Measurements from ENCODE around the gene CC2D2A. TPM values are rescaled to one million over a fixed set of nuclear protein-coding genes. Genes with fewer than 3 reads are reported as not detected.

The CC2D2A gene
- total and polyA plus RNA-seq, 9 of the 15 experiments (the other 6 are each of a cell fraction or from before 2014, with no cell fraction given), result 0.36 to 2.5 (median 1.6) TPM

GRCh38 chr4:15562114-15562513, 92.4 kb downstream of the CC2D2A start (continued):
- TF ChIP-seq TFAM (CRISPR knock-in tag; conservative IDR thresholded peaks at IDR 0.05) (no peak), ZC3H4 (CRISPR knock-in tag; IDR thresholded peaks at IDR 0.05; ENCODE audit: borderline replicate concordance) (no peak)

- Histone ChIP-seq H3K9ac (ENCODE audit: insufficient read depth in 1 of 2, low read depth in 2 of 2, low read length in 2 of 2) (no peak overlapping the region), H3K9me1 (ENCODE audit: control insufficient read depth, insufficient read depth, low read length) (no peaks in the 10 kb centered on the region), H3K27ac (ENCODE audit: extremely low read depth, low read depth, low read length) (no peak overlapping the region), H2AFZ (ENCODE audit: low read depth, low read length) (no peak overlapping the region), H3K4me3 (no peak overlapping the region), H3K9me3 (replicated peaks; ENCODE audit: control insufficient read depth, insufficient read depth, low read depth, low read length) (no peaks in the 10 kb centered on the region), H3K27me3 (ENCODE audit: control insufficient read depth in 2 of 2, insufficient read depth in 2 of 2, low read length in 2 of 2) (no peaks in the 10 kb centered on the region), H3K36me3 (ENCODE audit: control insufficient read depth, insufficient read depth, low read length) (no peaks in the 10 kb centered on the region), H4K20me1 (replicated peaks; ENCODE audit: control insufficient read depth, insufficient read depth, low read length) (no peaks in the 10 kb centered on the region), H3K79me2 (ENCODE audit: control insufficient read depth, insufficient read depth, low read length) (no peaks in the 10 kb centered on the region), H3K4me1 (replicated peaks in 1 of 2; ENCODE audit: control insufficient read depth in 2 of 2, insufficient read depth in 2 of 2, low read length in 2 of 2) (no peaks in the 10 kb centered on the region; a peak in 1 of 5 replicates), H3K4me2 (ENCODE audit: insufficient read depth, low read length) (no peak overlapping the region)
- BruUV-seq (replicated peaks), result no TSS peak
- ATAC-seq (peak; percentile 56), DNase-seq (ENCODE audit: extremely low read depth in 1 of 4, low spot score in 3 of 4) (no peak), FAIRE-seq (no peak)
- intact Hi-C loops (cut with micrococcal nuclease), result no loop called here
- TF ChIP-seq KAT2B (IDR thresholded peaks at IDR 0.05; ENCODE audit: low read depth, low read length), result no peak
- no peak for TF ChIP-seq FOXA1 (IDR thresholded peaks at IDR 0.05; ENCODE audit: borderline replicate concordance)
- TF ChIP-seq FOSL1 (tag; conservative IDR thresholded peaks at IDR 0.05), result no peak
- TF ChIP-seq GTF2A2 (tag; IDR thresholded peaks at IDR 0.05), result no peak
- TF ChIP-seq THRA (IDR thresholded peaks at IDR 0.05), result no peak
- no peak for TF ChIP-seq POLR3A (IDR thresholded peaks at IDR 0.05; ENCODE audit: borderline replicate concordance, extremely low read depth, insufficient read depth, insufficient read length)
- TF ChIP-seq NCOA4 (IDR thresholded peaks at IDR 0.05; ENCODE audit: partially characterized antibody), result no peak
- TF ChIP-seq POLR2H (tag; IDR thresholded peaks at IDR 0.05; ENCODE audit: low read depth), result no peak
- no peak for TF ChIP-seq HINFP (tag; conservative IDR thresholded peaks at IDR 0.05; ENCODE audit: low read depth)
- no peak for TF ChIP-seq NELFE (IDR thresholded peaks at IDR 0.05; ENCODE audit: insufficient read depth, insufficient read length)
- TF ChIP-seq FOXO4 (CRISPR knock-in tag; IDR thresholded peaks at IDR 0.05), result no peak
- no peak for TF ChIP-seq MYC (IDR thresholded peaks at IDR 0.05; ENCODE audit: low read depth, low read length)
- TF ChIP-seq MYC (CRISPR knock-in tag; IDR thresholded peaks at IDR 0.05; ENCODE audit: borderline replicate concordance, low read depth), result no peak
- ChIA-PET POLR2A (no interaction called here), CTCF (ENCODE audit: low intra/inter-chr PET ratio) (no interaction called here)
- in situ Hi-C loops (cut with MboI), result no loop called here
Measured at GRCh38 chr4:15562623-15563022, 92.9 kb downstream of the CC2D2A start.

Data from K562 (cell line).